GM19239 (cell line): ENCODE measurements around the gene ATP5F1D.

ENCODE experiments used
- DNase-seq: peaks from one replicate; pipeline ENCODE4 v3.0.0; 2011; ENCODE audit warnings: low spot score; ENCODE audit not compliant: insufficient read length
- FAIRE-seq: peaks from 2 replicates; lab custom pipeline; 2011; peaks lifted over from hg19 to GRCh38; lab: Jason Lieb, UNC

The ATP5F1D gene

DNA sequence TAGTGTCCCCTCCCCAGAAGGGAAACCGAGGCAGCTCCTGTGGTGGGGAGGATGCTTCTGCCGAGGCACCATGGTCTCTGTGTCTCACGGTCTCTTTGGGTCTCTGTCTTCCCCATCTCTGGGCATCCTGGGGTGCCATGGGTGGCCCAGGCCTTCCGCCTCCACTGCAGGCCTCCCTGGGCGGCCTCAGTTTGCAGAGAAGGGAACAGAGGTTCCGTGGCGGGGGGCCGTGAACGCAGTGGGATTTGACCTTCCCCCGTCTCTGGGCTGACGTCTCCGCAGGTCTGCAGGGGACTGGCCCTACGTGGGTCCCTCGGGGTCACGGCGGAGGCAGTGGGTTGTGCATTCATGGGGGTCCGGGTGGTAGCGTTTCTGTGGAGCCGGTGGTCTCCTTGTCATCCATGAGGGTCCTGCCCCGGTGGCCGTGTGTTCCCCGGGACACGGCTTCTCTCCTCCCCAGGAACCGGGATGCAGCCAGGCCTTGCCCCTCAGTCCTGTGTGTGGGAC, 48.7 kb downstream of the ATP5F1D start:
- FAIRE-seq (no peak), DNase-seq (no peak)

DNA sequence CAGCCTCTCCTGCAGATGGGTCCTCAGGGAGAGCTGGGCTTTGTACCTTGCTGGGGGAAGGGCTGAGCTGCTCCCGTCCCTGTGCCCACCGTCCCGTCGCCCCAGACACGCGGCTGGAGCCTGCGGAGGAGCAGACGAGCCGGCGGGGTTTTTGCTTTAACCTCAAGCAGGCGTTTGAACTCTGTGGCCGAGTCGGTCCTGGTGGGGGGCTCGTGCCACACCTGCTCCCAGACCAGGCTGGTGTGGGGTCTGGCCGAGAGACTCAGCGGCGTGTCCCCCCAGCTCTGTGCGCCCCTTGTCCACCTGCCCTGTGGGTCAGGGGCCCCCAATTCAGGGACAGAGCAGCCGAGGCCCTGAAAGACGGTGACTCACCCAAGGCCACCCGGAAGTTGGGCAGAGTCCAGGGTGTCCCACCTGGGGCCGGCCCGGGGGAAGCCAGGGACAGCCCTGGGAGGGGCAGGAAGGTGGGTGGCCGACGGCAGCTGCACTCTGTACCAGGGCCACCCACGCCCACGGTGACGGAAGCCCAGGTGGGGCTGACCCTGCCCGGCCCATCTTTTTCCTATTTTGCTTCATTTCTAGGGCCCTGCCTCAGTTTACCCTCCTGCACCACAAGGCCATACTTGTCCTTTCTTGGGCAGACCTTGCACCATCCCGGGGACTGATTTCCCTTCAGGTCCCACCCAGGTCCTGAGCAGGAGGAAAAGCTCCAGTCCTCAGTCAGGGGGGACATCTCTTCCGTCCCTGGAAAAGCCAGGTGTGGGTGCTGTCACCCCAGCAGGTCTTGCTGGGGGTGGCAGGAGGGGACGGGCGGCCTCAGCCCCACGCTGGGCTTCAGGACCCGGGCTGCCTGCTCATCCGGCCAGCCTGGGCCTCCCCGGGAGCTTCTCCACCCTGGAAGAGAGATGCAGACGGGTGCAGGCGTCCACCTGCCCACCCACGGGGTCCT, 49.4 kb downstream of the ATP5F1D start:
- no peak for FAIRE-seq
- DNase-seq, result no peak

DNA sequence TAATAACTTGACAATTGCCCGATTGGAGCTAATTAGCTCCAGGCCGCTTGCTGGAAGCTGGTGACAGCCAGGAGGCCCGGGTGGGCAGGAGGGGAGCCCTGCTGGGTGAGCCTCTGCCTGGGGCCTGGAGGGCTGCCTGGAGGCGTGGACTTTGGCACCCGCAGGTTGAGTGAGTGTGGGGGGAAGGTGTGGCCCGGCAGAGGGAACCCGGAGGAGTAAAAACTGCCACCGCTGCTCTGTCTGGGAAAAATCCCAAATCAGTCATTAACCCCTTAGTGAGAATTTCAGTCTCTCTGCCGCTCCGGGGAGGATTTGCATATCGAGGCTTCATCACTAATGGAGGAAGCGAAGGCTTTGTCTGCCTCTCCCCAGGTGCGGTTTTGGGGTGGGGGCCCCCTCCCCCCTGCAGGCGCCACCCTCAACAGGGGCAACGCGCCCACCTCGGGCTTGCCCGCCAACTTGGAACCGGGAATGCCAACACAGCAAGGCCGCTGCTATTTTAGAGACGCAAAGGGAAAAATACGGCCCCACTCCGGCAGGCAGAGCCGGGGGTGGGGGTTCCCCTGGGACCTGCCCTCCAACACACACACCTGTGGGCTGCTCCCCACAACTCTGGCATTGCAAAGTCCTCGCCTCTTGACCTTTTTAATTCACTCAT, 50.3 kb downstream of the ATP5F1D start:
- FAIRE-seq, result peak; percentile 72

DNA sequence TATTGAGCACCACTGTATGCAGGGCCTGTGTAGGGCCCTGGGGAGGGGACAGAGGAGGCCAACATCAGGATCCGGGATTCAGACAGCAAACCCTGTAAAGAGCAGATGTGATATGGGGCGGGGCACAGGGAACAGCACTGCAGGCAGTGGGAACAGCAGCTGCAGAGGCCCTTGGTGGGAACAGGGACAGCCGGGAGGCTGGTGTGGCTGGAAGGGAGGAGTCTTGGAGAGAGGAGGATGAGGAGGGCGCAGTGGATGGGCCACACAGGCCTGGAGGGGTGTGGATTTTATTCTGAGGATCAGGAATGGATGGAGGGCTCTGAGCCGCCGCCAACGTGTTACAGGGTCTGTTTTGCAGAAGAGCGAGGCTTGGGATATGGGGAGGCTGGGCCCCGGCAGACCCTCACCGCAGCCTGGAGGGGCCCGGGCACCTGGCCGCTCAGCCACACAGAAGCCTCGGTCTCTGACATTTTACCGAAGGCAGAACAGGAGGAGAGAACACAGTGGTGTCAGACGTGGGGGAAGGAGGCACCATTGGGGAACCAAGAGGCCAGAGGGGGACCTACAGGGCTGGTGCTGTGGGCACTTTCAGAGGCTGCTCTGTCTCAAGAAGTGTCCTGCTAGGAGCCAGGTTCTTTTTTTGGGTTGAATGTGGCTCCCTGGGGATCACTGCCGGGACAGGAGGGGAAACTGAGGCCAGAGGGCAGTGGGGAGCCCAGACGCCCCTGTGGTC, 51.0 kb downstream of the ATP5F1D start:
- no peak for DNase-seq

More for the DNA sequence above, 50.3 kb downstream of the ATP5F1D start:
- DNase-seq, result peak; percentile 76

DNA sequence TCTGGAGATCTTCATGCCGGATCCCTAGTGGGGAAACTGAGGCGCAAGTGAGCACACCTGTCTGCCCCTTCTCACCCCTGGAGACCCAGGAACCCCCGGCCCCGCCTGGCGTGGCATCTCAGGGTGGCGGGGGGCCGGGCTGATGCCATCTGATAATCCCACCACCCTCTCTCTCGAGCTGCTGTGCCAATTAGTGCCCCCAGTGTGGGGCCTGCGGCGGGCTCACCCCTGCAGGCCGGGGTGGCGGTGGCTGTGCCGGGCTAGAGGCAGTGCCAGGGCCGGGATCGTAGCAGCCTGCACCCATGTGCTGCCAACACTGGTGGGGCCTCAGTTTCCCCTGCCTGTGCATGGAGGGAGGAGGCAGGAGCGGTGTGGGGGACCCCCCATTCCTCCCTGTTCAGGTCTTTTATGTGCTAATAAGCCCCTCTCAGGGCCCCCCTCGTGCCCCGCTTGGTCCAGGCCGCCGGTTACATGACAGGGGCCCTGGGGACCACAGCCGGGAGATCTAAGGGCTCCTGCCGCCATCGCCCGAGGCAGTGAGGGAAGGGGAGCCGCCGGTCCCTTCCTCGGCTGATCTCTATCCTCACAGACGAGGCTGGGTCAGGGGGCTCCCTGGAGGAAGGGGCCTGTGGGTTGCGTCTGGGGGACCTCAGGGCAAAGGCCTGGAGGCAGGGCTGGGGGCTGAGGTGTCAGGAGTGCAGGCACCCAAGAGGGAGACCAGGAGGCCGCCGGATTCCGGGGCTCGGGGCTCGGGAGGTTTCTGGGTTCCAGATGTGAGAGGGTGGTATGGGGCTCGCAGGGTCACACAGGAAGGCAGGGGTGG, 52.4 kb downstream of the ATP5F1D start:
- DNase-seq (no peak), FAIRE-seq (no peak)

More for the DNA sequence above, 51.0 kb downstream of the ATP5F1D start:
- no peak for FAIRE-seq
